Ascending aorta (tissue), 2 donors: ENCODE results near the gene ROGDI. TPM values are rescaled to one million over a fixed set of nuclear protein-coding genes. Genes with fewer than 3 reads are reported as not detected.
"Not testable (repeated sequence)": the region's sequence is repeated elsewhere in the genome, so short reads cannot be mapped to it uniquely, and the experiment has no call there.

ENCODE experiments used
- DNase-seq, 2 donors: peaks; one replicate each; pipeline ENCODE4 v3.0.0-alpha.2; 2019; ENCODE audit warnings: low spot score in 2 of 2
- H3K27ac ChIP-seq, 2 donors: fragments of 200-600 bp; sonication (generic); one replicate each; pipeline ENCODE4 v1.5.1; 2016 to 2017; ENCODE audit warnings: mild to moderate bottlenecking in 1 of 2
- H3K27me3 ChIP-seq: fragments of 200-600 bp; sonication (generic); one replicate; pipeline ENCODE4 v1.5.1; 2017
- H3K36me3 ChIP-seq, 2 donors: fragments of 200-600 bp; sonication (generic); one replicate each; pipeline ENCODE4 v1.5.1; 2016
- H3K4me1 ChIP-seq, 2 donors: fragments of 200-600 bp; sonication (generic); one replicate each; pipeline ENCODE4 v1.5.1; 2016 to 2017; ENCODE audit warnings: mild to moderate bottlenecking in 1 of 2
- H3K4me3 ChIP-seq, 2 donors: fragments of 200-600 bp; sonication (generic); one replicate each; pipeline ENCODE4 v1.5.1; 2016 to 2017; ENCODE audit warnings: mild to moderate bottlenecking in 1 of 2
- H3K9me3 ChIP-seq, 2 donors: fragments of 200-600 bp; sonication (generic); one replicate each; pipeline ENCODE4 v1.5.1; 2016
- CTCF ChIP-seq, 3 experiments: fragments of 200-600 bp in 2 of 3; fragments of 450-650 bp in 1 of 3; sonication (generic) in 2 of 3; IDR thresholded peaks; one replicate each; pipeline ENCODE4 v1.5.1; 2016 to 2019; ENCODE audit warnings: antibody characterized with exemption in 3 of 3, mild to moderate bottlenecking in 1 of 3, moderate library complexity in 1 of 3
- intact Hi-C: fragments of 100-400 bp; cut with DNase I; formaldehyde crosslinking; loops from one replicate; pipeline ENCODE4 v1.15.1; 2023
- total RNA-seq: library from RNA; depleted of rRNA; stranded (reverse); fragments of >200 nt; gene quantifications from one replicate; pipeline ENCODE4 v1.1.0, GENCODE V29; 2016

Gene ROGDI
- total RNA-seq, 1 donor from 2014 or later: 10.5 TPM

DNA sequence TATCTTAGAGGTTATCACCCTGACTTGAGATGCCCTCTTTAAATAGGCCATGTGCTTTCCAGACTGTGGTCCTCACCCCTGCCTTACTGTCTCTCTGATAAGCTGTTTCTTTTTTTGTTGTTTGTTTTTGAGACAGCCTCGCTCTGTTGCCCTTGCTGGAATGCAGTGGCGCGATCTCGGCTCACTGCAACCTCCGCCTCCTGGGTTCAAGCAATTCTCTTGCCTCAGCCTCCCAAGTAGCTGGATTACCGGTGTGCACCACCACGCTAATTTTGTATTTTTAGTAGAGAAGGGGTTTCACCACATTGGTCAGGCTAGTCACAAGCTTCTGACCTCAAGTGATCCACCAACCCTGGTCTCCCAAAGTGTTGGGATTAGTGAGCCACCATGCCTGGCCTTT, 13.5 kb downstream of the ROGDI start:
- H3K36me3 ChIP-seq: no peaks in the 10 kb centered on the region
- intact Hi-C loops: no loop called here
- no peak for DNase-seq
- TF ChIP-seq CTCF (IDR thresholded peaks at IDR 0.05): no peak
- no peaks in the 10 kb centered on the region for H3K9me3 ChIP-seq
- H3K27me3 ChIP-seq: no peaks in the 10 kb centered on the region
- no peaks in the 10 kb centered on the region for H3K4me1 ChIP-seq
- no peak overlapping the region for H3K27ac ChIP-seq
- no peak overlapping the region for H3K4me3 ChIP-seq

- TF ChIP-seq CTCF (IDR thresholded peaks at IDR 0.05): no peak
- H3K4me3 ChIP-seq: no peak overlapping the region
- no peaks in the 10 kb centered on the region for H3K4me1 ChIP-seq
- no peak for DNase-seq
- no peaks in the 10 kb centered on the region for H3K36me3 ChIP-seq
- H3K27me3 ChIP-seq: no peaks in the 10 kb centered on the region
- intact Hi-C loops: no loop called here
- H3K27ac ChIP-seq: no peak overlapping the region
- H3K9me3 ChIP-seq: no peaks in the 10 kb centered on the region
Measured at GRCh38 chr16:4788489-4788889, 13.9 kb downstream of the ROGDI start.

DNA sequence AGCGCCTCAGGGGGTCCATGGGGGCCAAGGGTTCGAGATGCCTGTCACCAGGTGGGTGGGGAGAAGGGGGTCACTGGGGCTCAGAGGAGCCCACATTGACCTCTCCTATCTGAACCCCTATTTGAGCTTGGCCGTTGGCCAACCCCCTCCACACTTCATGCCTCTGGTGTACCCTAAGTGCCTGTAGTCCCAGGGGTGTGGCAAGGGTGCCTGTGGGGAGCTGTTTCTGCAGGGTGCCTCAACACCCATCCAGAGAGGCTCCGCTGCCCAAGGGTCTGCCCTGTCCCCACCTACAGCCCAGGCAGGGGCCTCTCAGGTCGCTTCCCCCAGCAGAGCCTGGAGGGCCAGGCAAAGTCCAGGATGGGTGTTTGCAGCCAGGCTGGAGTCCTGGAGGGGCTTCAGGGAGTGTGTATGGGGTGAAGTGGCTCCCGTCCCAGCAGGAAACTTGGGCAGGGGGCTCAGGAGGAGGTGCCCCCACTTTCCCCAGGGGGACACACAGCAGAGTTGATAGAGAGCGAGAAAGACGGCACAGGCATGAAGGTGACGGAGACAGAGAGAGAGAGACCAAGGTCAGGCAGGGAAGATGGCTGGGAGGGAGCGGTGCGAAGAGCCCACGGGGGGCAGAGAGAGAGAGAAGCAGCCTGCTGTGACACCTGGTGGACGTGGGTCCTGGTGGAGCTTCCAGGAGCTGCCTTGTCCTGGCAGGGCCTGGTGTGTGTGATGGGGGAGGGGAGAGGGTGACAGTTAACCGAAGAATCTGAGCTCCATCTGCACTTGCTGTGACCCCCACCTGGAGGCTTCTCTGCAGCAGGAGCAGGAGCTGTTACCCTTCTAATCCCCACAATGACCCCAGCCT, 14.6 kb downstream of the ROGDI start, which contains the start of gene SEPTIN12:
Gene SEPTIN12 (minus strand): TSS at position 719 of the 856 bp plus-strand sequence. CDS start 700 bp downstream, at position 19.
- Histone ChIP-seq H3K27me3 (no peaks in the 10 kb centered on the region), H3K4me3 (no peak within 1 kb of the TSS), H3K4me1 (no peaks in the 10 kb centered on the region), H3K36me3 (no peaks in the 10 kb centered on the region), H3K27ac (no peak within 1 kb of the TSS), H3K9me3 (no peaks in the 10 kb centered on the region)
- intact Hi-C loops: no loop called here
- TF ChIP-seq CTCF (IDR thresholded peaks at IDR 0.05): no peak
- no peak for DNase-seq

DNA sequence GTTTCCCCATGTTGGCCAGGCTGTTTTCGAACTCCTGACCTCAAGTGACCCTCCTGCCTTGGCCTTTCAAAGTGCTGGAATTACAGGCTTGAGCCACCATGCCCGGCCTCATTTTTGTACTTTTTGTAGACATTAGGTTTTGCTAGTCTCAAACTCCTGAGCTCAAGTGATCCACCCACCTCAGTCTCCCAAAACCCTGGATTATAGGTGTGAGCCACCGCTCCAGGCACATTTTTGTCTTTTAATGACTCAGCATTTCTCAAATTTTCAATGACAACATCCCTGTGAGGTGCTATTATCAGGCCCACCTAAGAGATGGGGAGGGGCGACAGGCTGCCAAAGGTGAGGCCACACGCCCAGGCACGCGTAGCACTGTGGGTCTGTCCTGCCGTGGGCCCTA, 15.4 kb downstream of the ROGDI start:
- no peaks in the 10 kb centered on the region for H3K36me3 ChIP-seq
- H3K4me1 ChIP-seq: no peaks in the 10 kb centered on the region
- no peak for DNase-seq
- no peaks in the 10 kb centered on the region for H3K27me3 ChIP-seq
- no peak overlapping the region for H3K4me3 ChIP-seq
- no peaks in the 10 kb centered on the region for H3K9me3 ChIP-seq
- no peak for TF ChIP-seq CTCF (IDR thresholded peaks at IDR 0.05)
- no peak overlapping the region for H3K27ac ChIP-seq
- intact Hi-C loops: no loop called here

- DNase-seq: no peak
- no peaks in the 10 kb centered on the region for H3K9me3 ChIP-seq
- no peak overlapping the region for H3K27ac ChIP-seq
- no peaks in the 10 kb centered on the region for H3K4me1 ChIP-seq
- intact Hi-C loops: no loop called here
- H3K36me3 ChIP-seq: no peaks in the 10 kb centered on the region
- no peak for TF ChIP-seq CTCF (IDR thresholded peaks at IDR 0.05)
- H3K27me3 ChIP-seq: no peaks in the 10 kb centered on the region
- H3K4me3 ChIP-seq: no peak overlapping the region
Measured at GRCh38 chr16:4785758-4786433, 16.5 kb downstream of the ROGDI start.

DNA sequence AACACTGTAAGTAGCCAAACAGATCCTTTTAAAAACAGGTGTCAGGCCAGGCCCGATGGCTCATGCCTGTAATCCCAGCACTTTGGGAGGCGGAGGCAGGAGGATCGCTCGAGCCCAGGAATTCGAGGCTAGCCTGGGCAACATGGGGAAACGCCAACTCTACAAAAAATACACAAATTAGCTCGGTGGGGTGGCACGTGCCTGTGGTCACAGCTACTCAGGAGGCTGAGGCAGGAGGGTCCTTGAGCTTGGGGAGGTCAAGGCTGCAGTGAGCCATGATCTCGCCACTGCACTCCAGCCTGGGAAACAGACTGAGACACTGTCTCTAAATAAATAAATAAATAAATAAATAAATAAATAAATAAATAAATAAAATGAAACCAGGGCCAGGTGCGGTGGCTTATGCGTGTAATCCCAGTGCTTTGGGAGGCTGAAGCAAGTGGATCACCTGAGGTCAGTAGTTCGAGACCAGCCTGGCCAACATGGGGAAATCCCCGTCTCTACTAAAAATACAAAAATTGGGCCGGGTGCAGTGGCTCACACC, 17.9 kb downstream of the ROGDI start:
- H3K9me3 ChIP-seq, H3K36me3 ChIP-seq, H3K4me3 ChIP-seq, intact Hi-C loops, H3K27ac ChIP-seq, H3K4me1 ChIP-seq, DNase-seq, H3K27me3 ChIP-seq: not testable (repeated sequence)
